GM12865 (cell line): Measurements from ENCODE around the gene CANX.
A peak's percentile ranks its signal among the peaks of the same experiment; 100 is the strongest.
"Not testable (repeated sequence)": the region's sequence is repeated elsewhere in the genome, so short reads cannot be mapped to it uniquely, and the experiment has no call there.

ENCODE experiments used
- DNase-seq: peaks from one replicate; pipeline ENCODE4 v3.0.0; 2010; ENCODE audit warnings: low read depth
- H3K4me3 ChIP-seq: 2 replicates; pipeline ENCODE4 v1.5.1; 2011; ENCODE audit warnings: mild to moderate bottlenecking, low read depth, low read length, control low read depth
- CTCF ChIP-seq: IDR thresholded peaks from 2 replicates; pipeline ENCODE4 v1.5.1; 2011; ENCODE audit warnings: low read length, control low read depth, low read depth, inconsistent platforms; ENCODE audit not compliant: insufficient read depth; ENCODE audit errors: missing control alignments

CANX gene

GRCh38 chr5:179698935-179699615, at the start of gene CANX:
CANX (plus strand) TSS chr5:179698967; CDS start chr5:179705682, 6,715 bp downstream.
- DNase-seq, result no peak
- H3K4me3 ChIP-seq, result peak within 1 kb of the TSS; percentile 77
- no peak for TF ChIP-seq CTCF

- not testable (repeated sequence) for H3K4me3 ChIP-seq, DNase-seq
Observed at GRCh38 chr5:179649166-179649703, 49.5 kb upstream of the CANX start.

- DNase-seq, H3K4me3 ChIP-seq: not testable (repeated sequence)
Observed at GRCh38 chr5:179650245-179650644, 48.5 kb upstream of the CANX start.

GRCh38 chr5:179653135-179653534, 45.6 kb upstream of the CANX start:
- H3K4me3 ChIP-seq, DNase-seq: not testable (repeated sequence)

- not testable (repeated sequence) for DNase-seq
- peak overlapping the region; percentile 49 for H3K4me3 ChIP-seq
Observed at GRCh38 chr5:179657302-179658178, 41.2 kb upstream of the CANX start.

GRCh38 chr5:179658179-179658856, 40.4 kb upstream of the CANX start:
- H3K4me3 ChIP-seq, result peak overlapping the region; percentile 50
- DNase-seq, result peak; percentile 14

- DNase-seq, H3K4me3 ChIP-seq: not testable (repeated sequence)
Observed at GRCh38 chr5:179661647-179662046, 37.1 kb upstream of the CANX start.

- DNase-seq, result peak; percentile 69
- TF ChIP-seq CTCF, result peak; percentile 96
- H3K4me3 ChIP-seq, result no peak overlapping the region
Observed at GRCh38 chr5:179668391-179668790, 30.4 kb upstream of the CANX start.

- peak overlapping the region; percentile 96 for H3K4me3 ChIP-seq
- TF ChIP-seq CTCF, result no peak
Observed at GRCh38 chr5:179678223-179679013, 20.3 kb upstream of the CANX start.

More at GRCh38 chr5:179678223-179679013, 20.3 kb upstream of the CANX start:
- DNase-seq, result peak; percentile 98
